ENCODE results near the gene TRPC1.
"Not testable (repeated sequence)": the region's sequence is repeated elsewhere in the genome, so short reads cannot be mapped to it uniquely, and the experiment has no call there.

Gene TRPC1

DNA sequence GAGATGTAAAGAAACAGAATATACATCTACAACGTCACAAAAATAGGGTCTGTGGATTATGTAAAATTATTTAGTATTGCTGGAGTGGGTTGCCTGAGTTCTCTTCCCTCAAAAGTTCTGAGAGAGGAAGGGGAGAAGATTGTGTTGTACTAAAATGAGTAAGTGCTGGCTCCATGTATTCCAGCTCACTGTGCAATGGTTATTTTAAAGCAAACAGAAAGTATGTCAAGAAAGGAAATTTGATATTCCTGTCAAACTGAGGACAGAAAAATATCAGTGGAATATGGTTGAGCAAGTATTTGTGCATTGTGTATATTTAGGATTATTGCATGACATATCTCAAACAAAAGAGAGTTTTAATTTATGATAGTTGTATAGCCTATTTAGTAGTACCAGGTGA, 2.2 kb downstream of the TRPC1 start:
- Mint-ChIP-seq H3K27me3 (peaks cover 7% of the 10 kb centered on the region), H3K9me3 (no peaks in the 10 kb centered on the region), H3K27ac (no peak overlapping the region), H3K4me1 (peaks cover 13% of the 10 kb centered on the region), H3K4me3 (no peak overlapping the region), H3K36me3 (no peaks in the 10 kb centered on the region)

DNA sequence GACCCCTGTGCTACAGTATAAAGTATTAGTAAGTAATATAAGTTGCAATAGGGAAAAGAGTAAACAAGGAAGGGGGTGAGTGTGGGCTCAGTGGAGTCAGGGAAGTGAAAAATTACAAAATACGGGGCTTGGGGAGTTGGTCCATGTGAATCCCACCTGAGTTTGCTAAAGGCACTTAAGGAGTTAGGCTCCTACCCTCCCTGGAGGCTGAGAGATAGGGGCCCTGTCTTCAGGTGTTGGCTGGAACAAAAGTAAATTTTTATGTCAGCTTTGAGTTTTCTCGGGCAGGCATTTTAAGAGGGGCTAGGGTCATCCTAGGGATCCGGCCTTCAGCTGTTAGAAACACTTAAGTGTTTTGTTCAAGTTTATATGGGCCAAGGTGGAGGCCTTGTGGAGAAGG, 8.2 kb downstream of the TRPC1 start:
- no peaks in the 10 kb centered on the region for H3K4me1 Mint-ChIP-seq
- H3K36me3 Mint-ChIP-seq, result no peaks in the 10 kb centered on the region
- no peaks in the 10 kb centered on the region for H3K27me3 Mint-ChIP-seq
- no peak overlapping the region for H3K4me3 Mint-ChIP-seq
- no peaks in the 10 kb centered on the region for H3K9me3 Mint-ChIP-seq
- no peak overlapping the region for H3K27ac Mint-ChIP-seq

DNA sequence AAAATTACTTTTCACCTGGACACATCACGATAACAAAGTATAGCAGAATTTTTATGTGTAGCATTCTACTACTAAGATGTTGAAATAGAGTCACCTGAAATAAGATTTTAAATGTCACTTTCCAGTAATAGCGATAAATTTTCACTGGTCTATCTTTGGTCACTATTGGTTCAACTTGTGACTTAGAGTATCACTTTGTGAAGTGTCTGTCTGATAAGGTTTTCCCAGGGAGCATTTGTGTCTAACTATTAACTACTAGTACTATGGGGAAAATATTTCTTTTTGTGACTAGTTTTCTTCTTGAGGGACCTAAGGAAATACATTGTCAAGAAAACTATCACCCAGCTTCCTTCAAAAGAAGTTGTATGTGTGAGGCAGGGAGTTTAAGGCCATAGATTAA, 11.0 kb downstream of the TRPC1 start:
- no peaks in the 10 kb centered on the region for H3K27me3 Mint-ChIP-seq
- H3K36me3 Mint-ChIP-seq, result no peaks in the 10 kb centered on the region
- H3K4me3 Mint-ChIP-seq, result no peak overlapping the region
- H3K27ac Mint-ChIP-seq, result no peak overlapping the region
- no peaks in the 10 kb centered on the region for H3K4me1 Mint-ChIP-seq
- no peaks in the 10 kb centered on the region for H3K9me3 Mint-ChIP-seq

DNA sequence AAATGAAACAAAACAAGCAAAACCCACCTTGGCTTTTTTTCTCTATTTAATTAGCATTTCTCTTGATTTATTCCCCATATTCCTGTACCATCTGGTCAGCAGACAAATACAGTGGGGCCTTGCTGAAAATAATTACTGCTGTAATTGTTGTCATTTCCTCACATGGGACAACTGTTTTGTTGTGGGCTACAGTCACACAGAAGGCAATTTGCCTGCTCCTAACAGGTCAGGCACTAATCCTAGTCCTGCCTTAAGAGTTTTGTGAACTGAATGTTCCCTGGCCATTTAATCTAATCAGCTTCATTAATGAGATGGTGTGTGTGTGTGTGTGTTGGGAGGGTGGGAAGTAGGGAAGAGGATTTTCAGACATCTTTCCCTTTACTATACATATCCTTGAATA, 11.6 kb downstream of the TRPC1 start:
- no peaks in the 10 kb centered on the region for H3K36me3 Mint-ChIP-seq

DNA sequence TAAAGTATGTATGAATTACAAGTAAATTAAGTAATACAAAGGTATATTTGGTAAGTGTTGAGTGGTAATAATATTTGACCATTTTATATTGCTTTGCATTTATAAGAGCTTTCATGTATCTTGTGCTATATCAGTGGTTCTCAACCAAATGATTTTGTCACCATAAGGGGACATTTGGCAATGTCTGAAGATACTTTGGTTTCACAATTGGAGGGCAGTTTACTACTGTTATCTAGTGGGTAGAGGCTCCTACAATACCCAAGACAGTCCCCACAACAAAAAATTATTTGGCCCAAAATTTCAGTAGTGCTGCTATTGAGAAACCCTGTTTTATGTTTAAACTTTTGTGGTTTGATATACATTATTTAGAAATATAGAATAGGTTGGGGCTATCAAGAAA, 14.6 kb downstream of the TRPC1 start:
- Mint-ChIP-seq H3K27me3 (no peaks in the 10 kb centered on the region), H3K9me3 (no peaks in the 10 kb centered on the region), H3K36me3 (no peaks in the 10 kb centered on the region), H3K4me1 (no peaks in the 10 kb centered on the region), H3K4me3 (no peak overlapping the region), H3K27ac (no peak overlapping the region)

More for the DNA sequence above, 11.6 kb downstream of the TRPC1 start:
- no peak overlapping the region for H3K27ac Mint-ChIP-seq
- no peak overlapping the region for H3K4me3 Mint-ChIP-seq
- no peaks in the 10 kb centered on the region for H3K9me3 Mint-ChIP-seq
- no peaks in the 10 kb centered on the region for H3K27me3 Mint-ChIP-seq
- no peaks in the 10 kb centered on the region for H3K4me1 Mint-ChIP-seq

DNA sequence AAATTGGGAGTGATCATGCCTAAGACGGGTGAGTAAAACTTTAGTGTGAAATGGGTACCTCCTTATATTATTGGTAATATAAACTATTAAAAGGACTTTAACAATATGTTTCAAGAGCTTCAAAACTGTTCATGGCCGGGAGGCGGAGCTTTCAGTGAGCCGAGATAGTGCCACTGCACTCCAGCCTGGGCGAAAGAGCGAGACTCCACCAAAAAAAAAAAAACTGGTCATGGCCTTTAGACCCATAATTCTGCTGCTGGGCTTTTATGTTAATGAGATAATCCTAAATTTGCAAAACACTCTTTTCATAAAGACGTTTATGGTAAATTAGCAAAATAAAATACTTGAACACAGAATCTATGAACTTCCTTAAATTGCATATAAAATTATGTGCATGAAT, 22.8 kb downstream of the TRPC1 start:
- Mint-ChIP-seq H3K4me1 (no peaks in the 10 kb centered on the region), H3K9me3 (no peaks in the 10 kb centered on the region), H3K4me3 (no peak overlapping the region), H3K27me3 (no peaks in the 10 kb centered on the region), H3K27ac (no peak overlapping the region), H3K36me3 (peaks cover 10% of the 10 kb centered on the region)

DNA sequence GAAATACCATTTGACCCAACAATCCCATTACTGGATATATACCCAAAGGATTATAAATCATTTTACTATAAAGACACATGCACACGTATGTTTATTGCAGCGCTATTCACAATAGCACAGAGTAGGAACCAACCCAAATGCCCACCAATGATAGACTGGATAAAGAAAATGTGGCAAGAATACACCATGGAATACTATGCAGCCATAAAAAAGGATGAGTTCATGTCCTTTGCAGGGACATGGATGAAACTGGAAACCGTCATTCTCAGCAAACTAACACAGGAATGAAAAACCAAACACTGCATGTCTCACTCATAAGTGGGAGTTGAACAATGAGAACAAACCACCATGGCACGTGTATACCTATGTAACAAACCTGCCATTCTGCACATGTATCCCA, 26.7 kb downstream of the TRPC1 start:
- H3K4me3 Mint-ChIP-seq, H3K4me1 Mint-ChIP-seq, H3K9me3 Mint-ChIP-seq, H3K27ac Mint-ChIP-seq, H3K27me3 Mint-ChIP-seq: not testable (repeated sequence)
- H3K36me3 Mint-ChIP-seq, result peaks cover 15% of the 10 kb centered on the region

DNA sequence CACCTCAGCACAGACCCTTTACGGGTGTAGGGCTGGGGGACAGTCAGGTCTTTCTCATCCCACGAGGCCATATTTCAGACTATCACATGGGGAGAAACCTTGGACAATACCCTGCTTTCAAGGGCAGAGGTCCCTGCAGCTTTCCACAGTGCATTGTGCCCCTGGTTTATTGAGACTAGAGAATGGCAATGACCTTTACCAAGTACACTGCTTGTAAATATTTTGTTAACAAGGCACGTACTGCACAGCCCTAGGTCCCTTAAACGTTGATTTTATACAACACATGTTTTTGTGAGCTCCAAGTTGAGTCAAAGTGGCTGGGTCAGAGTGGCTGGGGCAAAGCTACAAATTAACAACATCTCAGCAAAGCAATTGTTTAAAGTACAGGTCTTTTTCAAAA, 28.8 kb downstream of the TRPC1 start:
- peaks cover 15% of the 10 kb centered on the region for H3K36me3 Mint-ChIP-seq
- H3K4me1 Mint-ChIP-seq, H3K9me3 Mint-ChIP-seq, H3K27me3 Mint-ChIP-seq, H3K27ac Mint-ChIP-seq, H3K4me3 Mint-ChIP-seq: not testable (repeated sequence)

DNA sequence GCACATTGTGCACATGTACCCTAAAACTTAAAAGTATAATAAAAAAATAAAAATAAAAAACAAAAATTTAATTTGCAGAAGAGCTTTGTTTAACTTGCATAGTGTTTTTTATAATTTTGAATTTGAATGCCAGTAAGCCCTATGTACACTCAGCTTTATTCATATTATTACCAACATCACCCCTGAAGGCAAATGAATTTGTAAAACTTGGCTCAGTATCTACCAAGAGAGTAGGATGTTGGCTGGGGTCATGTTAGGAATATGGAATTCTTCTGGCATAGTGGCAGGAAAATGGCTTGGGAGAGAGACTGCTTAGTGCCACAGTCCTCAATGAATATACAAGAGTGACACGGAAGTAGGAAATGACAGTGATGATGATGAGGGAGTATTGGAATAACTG, 30.7 kb downstream of the TRPC1 start:
- H3K27ac Mint-ChIP-seq, result no peak overlapping the region
- H3K4me3 Mint-ChIP-seq, result no peak overlapping the region
- H3K9me3 Mint-ChIP-seq, result peaks cover 6% of the 10 kb centered on the region
- H3K4me1 Mint-ChIP-seq, result no peaks in the 10 kb centered on the region
- no peaks in the 10 kb centered on the region for H3K27me3 Mint-ChIP-seq
- H3K36me3 Mint-ChIP-seq, result peaks cover 12% of the 10 kb centered on the region

DNA sequence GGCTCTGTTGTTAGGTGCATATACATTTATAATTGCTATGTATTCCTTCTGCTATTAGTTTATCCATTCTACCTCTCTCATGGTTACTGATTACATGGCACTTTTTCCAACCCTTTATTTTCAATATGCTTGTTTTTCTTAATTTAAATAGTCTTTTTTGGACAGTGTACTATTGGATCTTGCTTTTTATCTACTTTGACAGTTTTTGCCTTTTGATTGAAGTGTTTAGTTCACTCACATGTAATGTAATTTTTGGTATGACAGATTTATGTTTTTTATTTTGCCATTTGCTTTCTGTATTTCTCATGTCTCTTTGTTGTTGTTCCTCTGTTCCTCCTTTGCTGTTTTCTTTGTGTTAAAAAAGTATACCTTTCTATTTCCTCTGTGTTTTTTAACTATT, 44.5 kb downstream of the TRPC1 start:
- no peak overlapping the region for H3K4me3 Mint-ChIP-seq
- H3K9me3 Mint-ChIP-seq, result peaks cover 33% of the 10 kb centered on the region
- H3K36me3 Mint-ChIP-seq, result peaks cover 42% of the 10 kb centered on the region
- no peak overlapping the region for H3K27ac Mint-ChIP-seq
- H3K27me3 Mint-ChIP-seq, result no peaks in the 10 kb centered on the region
- H3K4me1 Mint-ChIP-seq, result no peaks in the 10 kb centered on the region

DNA sequence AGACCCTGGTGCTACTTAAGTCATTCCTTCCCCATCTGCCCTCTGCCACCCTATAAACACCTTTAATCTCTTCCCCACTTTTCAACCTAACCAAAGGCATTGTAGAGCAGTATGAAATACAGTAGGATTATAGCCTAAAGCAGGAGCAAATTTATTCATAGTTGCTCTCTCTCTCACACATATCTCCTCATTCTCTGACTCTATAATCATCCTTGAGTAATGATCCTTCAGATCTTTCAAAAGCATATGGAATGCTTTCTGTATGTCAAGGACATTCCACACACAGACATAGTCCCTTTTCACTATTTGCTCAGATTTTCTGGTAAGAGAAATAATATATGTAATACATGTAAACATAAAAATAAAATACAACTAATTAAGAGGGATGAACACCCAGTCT, 54.1 kb downstream of the TRPC1 start:
- H3K9me3 Mint-ChIP-seq, result peaks cover 12% of the 10 kb centered on the region
- peaks cover 15% of the 10 kb centered on the region for H3K36me3 Mint-ChIP-seq
- H3K4me1 Mint-ChIP-seq, result no peaks in the 10 kb centered on the region
- H3K27me3 Mint-ChIP-seq, result no peaks in the 10 kb centered on the region
- H3K4me3 Mint-ChIP-seq, result no peak overlapping the region
- H3K27ac Mint-ChIP-seq, result no peak overlapping the region

DNA sequence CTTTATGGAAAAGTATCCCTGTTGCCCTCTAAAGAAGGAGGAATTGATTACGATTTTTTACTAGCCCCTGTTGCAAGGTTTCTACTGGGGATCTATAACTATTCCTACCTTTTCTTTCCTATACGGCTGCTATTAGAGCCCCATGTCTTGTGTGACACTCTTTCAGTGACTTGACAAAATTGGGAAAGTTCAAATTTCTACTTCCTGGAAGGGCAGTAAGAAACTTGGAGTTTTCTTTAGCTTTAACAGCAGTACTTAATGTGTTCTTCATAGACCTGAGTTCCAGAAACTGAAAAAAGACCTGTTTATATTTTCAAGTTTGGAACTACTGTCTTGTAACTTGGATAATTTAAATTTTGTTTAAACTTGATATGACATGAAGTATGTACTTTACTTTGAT, 54.7 kb downstream of the TRPC1 start:
- H3K27ac Mint-ChIP-seq, result no peak overlapping the region
- H3K36me3 Mint-ChIP-seq, result peaks cover 15% of the 10 kb centered on the region
- no peaks in the 10 kb centered on the region for H3K4me1 Mint-ChIP-seq
- H3K9me3 Mint-ChIP-seq, result peaks cover 9% of the 10 kb centered on the region
- no peaks in the 10 kb centered on the region for H3K27me3 Mint-ChIP-seq
- no peak overlapping the region for H3K4me3 Mint-ChIP-seq

DNA sequence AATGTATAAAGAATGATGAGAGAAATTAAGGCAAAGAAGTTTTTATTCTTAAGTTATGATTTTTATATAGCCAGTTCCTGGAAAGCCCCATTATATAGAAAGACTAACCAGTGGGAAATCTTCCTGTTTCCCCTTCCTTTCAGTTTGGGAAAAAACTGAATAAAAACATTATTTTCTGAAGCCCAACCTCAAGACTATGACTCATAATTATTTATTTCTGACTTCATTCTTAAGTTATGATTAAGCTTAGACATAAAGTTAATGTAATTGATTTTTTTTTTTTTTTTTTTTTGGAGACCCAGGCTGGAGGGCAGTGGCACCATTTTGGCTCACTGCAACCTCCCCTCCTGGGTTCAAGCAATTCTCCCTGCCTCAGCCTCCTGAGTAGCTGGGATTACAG, 55.8 kb downstream of the TRPC1 start:
- H3K27ac Mint-ChIP-seq, result no peak overlapping the region
- no peaks in the 10 kb centered on the region for H3K4me1 Mint-ChIP-seq
- peaks cover 14% of the 10 kb centered on the region for H3K36me3 Mint-ChIP-seq

DNA sequence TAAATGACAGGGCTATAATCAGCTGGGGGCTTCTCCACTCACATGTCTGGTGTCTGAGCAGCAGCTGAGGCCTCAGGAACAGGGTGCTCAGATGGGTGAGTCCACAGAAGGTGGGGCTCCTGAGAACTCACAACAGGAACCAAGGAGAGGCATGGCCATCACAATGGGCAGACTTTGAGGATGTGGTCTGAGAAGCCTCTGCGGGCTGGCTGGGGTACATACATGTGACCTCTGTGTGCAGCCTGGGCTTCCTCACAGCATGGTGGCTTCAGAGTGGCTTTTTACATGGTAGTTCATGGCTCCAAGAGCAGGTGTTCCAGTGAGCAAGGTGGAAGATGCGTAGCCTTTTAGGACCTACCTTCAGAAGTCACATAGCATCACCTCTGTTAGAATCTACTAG, 58.8 kb downstream of the TRPC1 start:
- Mint-ChIP-seq H3K27me3 (no peaks in the 10 kb centered on the region), H3K9me3 (peaks cover 9% of the 10 kb centered on the region)

More for the DNA sequence above, 55.8 kb downstream of the TRPC1 start:
- Mint-ChIP-seq H3K27me3 (no peaks in the 10 kb centered on the region), H3K9me3 (peaks cover 9% of the 10 kb centered on the region), H3K4me3 (no peak overlapping the region)

DNA sequence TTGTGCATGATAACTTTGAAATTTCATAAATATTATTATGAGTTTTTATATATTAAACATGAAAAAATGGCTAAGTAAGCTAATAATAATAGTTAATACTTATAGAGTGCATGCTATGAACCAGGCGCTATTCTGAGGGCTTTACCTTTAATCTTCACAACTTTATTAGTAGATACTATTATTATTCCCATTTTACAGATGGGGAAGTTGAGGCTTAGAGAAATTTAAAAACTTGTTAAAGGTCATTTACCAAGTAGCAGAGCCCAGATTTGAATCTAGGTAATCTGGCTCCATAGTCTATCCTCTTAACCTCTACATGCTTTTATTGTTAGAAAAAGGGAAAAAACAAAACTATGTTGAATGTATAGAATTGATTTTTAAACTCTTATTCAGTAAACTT, 60.4 kb downstream of the TRPC1 start:
- H3K4me1 Mint-ChIP-seq, result no peaks in the 10 kb centered on the region
- peaks cover 9% of the 10 kb centered on the region for H3K9me3 Mint-ChIP-seq
- peaks cover 17% of the 10 kb centered on the region for H3K36me3 Mint-ChIP-seq
- no peak overlapping the region for H3K4me3 Mint-ChIP-seq
- H3K27ac Mint-ChIP-seq, result no peak overlapping the region
- no peaks in the 10 kb centered on the region for H3K27me3 Mint-ChIP-seq

More for the DNA sequence above, 58.8 kb downstream of the TRPC1 start:
- peaks cover 13% of the 10 kb centered on the region for H3K36me3 Mint-ChIP-seq
- H3K4me3 Mint-ChIP-seq, result no peak overlapping the region
- no peak overlapping the region for H3K27ac Mint-ChIP-seq
- no peaks in the 10 kb centered on the region for H3K4me1 Mint-ChIP-seq

DNA sequence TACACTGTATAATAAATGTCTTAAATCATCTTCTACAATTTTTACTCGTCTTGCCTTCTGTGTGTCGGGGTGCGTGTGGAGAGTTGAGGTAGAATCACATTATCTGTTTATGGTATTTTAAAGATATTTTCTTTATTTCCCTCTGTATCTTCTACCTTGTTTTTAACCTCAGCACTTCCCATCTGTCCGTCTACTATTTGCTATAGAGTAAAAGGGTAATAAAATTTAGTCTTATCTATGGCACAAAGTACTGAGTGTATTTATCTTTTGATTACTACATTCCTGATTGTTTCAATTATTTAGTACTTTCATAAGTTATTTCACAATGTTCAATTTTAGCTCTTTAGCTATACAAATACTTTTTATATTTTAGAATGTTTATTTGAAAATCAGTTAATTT, 62.2 kb downstream of the TRPC1 start:
- Mint-ChIP-seq H3K27ac (no peak overlapping the region), H3K4me1 (no peaks in the 10 kb centered on the region), H3K4me3 (no peak overlapping the region), H3K27me3 (no peaks in the 10 kb centered on the region), H3K9me3 (peaks cover 9% of the 10 kb centered on the region), H3K36me3 (peaks cover 15% of the 10 kb centered on the region)

DNA sequence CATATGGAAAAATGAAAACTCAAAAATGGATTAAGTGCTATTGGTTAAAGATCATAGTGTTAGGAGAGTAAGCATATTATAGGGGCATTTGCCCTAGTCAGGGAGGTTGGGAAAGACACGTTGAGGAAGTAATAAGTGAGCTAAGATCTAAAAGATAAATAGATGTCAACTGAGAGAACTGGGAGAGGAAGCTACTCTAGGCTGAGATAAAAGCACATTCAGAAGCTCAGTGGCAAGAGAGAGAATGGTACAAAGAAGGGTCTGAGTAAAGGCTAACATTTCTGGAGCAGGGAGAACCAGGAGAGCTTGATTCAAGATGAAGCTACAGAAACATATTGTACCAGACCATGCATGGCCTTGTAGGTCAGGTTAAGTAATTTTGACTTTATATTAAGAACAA, 63.9 kb downstream of the TRPC1 start:
- Mint-ChIP-seq H3K4me1 (no peaks in the 10 kb centered on the region), H3K27ac (no peak overlapping the region), H3K9me3 (peaks cover under 1% of the 10 kb centered on the region), H3K36me3 (peaks cover 9% of the 10 kb centered on the region), H3K4me3 (no peak overlapping the region), H3K27me3 (no peaks in the 10 kb centered on the region)

DNA sequence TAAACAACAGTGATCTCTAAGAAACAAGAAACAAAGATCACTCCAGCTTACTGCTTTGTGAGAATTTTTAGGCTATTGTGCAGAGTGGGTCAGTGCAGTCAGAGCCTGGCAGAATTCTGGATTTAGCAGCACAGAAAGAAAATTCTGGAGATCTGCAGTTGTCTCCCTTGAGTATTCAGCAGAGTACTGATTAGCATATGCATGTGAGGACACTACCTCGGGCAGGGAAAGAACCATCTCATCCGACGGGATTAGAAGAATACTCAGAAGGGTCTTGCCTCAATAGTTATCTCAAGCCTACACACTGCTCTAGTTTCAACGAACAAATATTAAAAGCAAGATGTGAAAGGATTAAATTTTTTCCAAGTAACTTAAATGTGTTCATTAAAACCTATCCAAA, 70.7 kb downstream of the TRPC1 start:
- Mint-ChIP-seq H3K9me3 (no peaks in the 10 kb centered on the region), H3K4me1 (no peaks in the 10 kb centered on the region), H3K4me3 (no peak overlapping the region), H3K27ac (no peak overlapping the region), H3K27me3 (no peaks in the 10 kb centered on the region), H3K36me3 (peaks cover 3% of the 10 kb centered on the region)
